H1 (cell line): Measurements from ENCODE around the gene PITPNM1. TPM values are rescaled to one million over a fixed set of nuclear protein-coding genes. Genes with fewer than 3 reads are reported as not detected.

ENCODE experiments used
- CTCF ChIA-PET: fragments of 300-600 bp; sonication (Branson Sonifier 250); formaldehyde crosslinking; loops from one replicate; lab custom pipeline; 2021; ENCODE audit not compliant: partially characterized antibody; lab: Charles Lee
- POLR2A ChIA-PET: fragments of 300-600 bp; sonication (Branson Sonifier 250); formaldehyde crosslinking; loops from one replicate; lab custom pipeline; 2021; ENCODE audit warnings: inconsistent platforms; ENCODE audit not compliant: partially characterized antibody; lab: Charles Lee
- DNase-seq, 2 experiments: peaks; one replicate each; pipeline versions ENCODE4 v3.0.0 to v3.0.0-alpha.2; 2010 to 2022; ENCODE audit warnings: low spot score in 2 of 2, low read depth in 1 of 2, mixed read lengths in 1 of 2
- FAIRE-seq: peaks from 2 replicates; lab custom pipeline; 2011; peaks lifted over from hg19 to GRCh38; lab: Jason Lieb, UNC
- H2AFZ ChIP-seq: 2 replicates; pipeline ENCODE4 v1.8.1; 2012; ENCODE audit warnings: low read length, inconsistent platforms
- H2AK5ac ChIP-seq: 2 replicates; pipeline ENCODE4 v1.6.1; 2013; ENCODE audit warnings: low read depth, low read length
- H2BK120ac ChIP-seq: replicated peaks from 2 replicates; pipeline ENCODE3; 2013; ENCODE audit warnings: low read depth, low read length, inconsistent platforms
- H2BK12ac ChIP-seq: 2 replicates; pipeline ENCODE4 v1.6.1; 2013; ENCODE audit warnings: low read depth, low read length
- H2BK15ac ChIP-seq: 2 replicates; pipeline ENCODE4 v1.6.1; 2013; ENCODE audit warnings: low read length
- H2BK20ac ChIP-seq: 2 replicates; pipeline ENCODE4 v1.6.1; 2013; ENCODE audit warnings: low read length
- H2BK5ac ChIP-seq: 2 replicates; pipeline ENCODE4 v1.6.1; 2013; ENCODE audit warnings: low read depth, low read length
- H3K14ac ChIP-seq: 2 replicates; pipeline ENCODE4 v1.6.1; 2013; ENCODE audit warnings: inconsistent platforms; ENCODE audit not compliant: insufficient read length
- H3K18ac ChIP-seq: 2 replicates; pipeline ENCODE4 v1.6.1; 2013; ENCODE audit warnings: low read length; ENCODE audit errors: extremely low read depth
- H3K23ac ChIP-seq: 2 replicates; pipeline ENCODE4 v1.6.1; 2013; ENCODE audit warnings: inconsistent platforms; ENCODE audit not compliant: insufficient read length
- H3K23me2 ChIP-seq: 2 replicates; pipeline ENCODE4 v1.6.1; 2013; ENCODE audit warnings: low read depth, low read length
- H3K27ac ChIP-seq: 2 replicates; pipeline ENCODE4 v1.6.1; 2011; ENCODE audit warnings: low read depth, low read length, inconsistent platforms
- H3K27me3 ChIP-seq, 4 experiments: replicated peaks in 1 of 4; 1 replicate in 1 of 4; 2 replicates in 3 of 4; pipeline versions ENCODE4 v1.6.1 to v1.8.1; 2011 to 2013; ENCODE audit warnings: low read length in 3 of 4, mild to moderate bottlenecking in 3 of 4, inconsistent platforms in 2 of 4, mixed read lengths in 2 of 4, moderate library complexity in 1 of 4; ENCODE audit not compliant: control insufficient read depth in 3 of 4, insufficient read depth in 3 of 4; ENCODE audit errors: extremely low read depth in 1 of 4
- H3K36me3 ChIP-seq, 4 experiments: 2 replicates each; pipeline versions ENCODE4 v1.6.1 to v1.8.1; 2011 to 2013; ENCODE audit warnings: mild to moderate bottlenecking in 4 of 4, low read length in 3 of 4, moderate library complexity in 2 of 4, control low read depth in 1 of 4, inconsistent platforms in 1 of 4; ENCODE audit not compliant: insufficient read depth in 4 of 4, control insufficient read depth in 2 of 4
- H3K4ac ChIP-seq: replicated peaks from 2 replicates; pipeline ENCODE3; 2013; ENCODE audit warnings: low read length, low read depth, mixed read lengths, inconsistent platforms; ENCODE audit not compliant: insufficient read length
- H3K4me1 ChIP-seq, 4 experiments: replicated peaks in 1 of 4; 1 replicate in 1 of 4; 2 replicates in 3 of 4; pipeline versions ENCODE4 v1.6.1 to v1.8.1; 2011 to 2013; ENCODE audit warnings: low read length in 3 of 4, inconsistent platforms in 2 of 4, mixed read lengths in 1 of 4; ENCODE audit not compliant: insufficient read depth in 4 of 4, control insufficient read depth in 3 of 4
- H3K4me2 ChIP-seq, 2 experiments: 2 replicates each; pipeline versions ENCODE4 v1.6.1 to v1.8.1; 2011 to 2013; ENCODE audit warnings: low read depth in 2 of 2, low read length in 2 of 2, control low read depth in 1 of 2, inconsistent platforms in 1 of 2, mild to moderate bottlenecking in 1 of 2; ENCODE audit not compliant: insufficient read depth in 1 of 2
- H3K4me3 ChIP-seq, 4 experiments: fragments of 200-600, 300-600 bp in 1 of 4; sonication (generic), shearing (Covaris generic), sonication (Bioruptor Twin) in 1 of 4; 2 replicates each; pipeline versions ENCODE4 v1.5.1 to v1.8.1; 2011 to 2016; ENCODE audit warnings: low read length in 4 of 4, low read depth in 3 of 4, control low read depth in 2 of 4, inconsistent platforms in 2 of 4, mild to moderate bottlenecking in 2 of 4, mixed read lengths in 1 of 4, moderate library complexity in 1 of 4; ENCODE audit not compliant: insufficient read depth in 2 of 4; ENCODE audit errors: extremely low read depth in 1 of 4
- H3K56ac ChIP-seq: replicated peaks from 2 replicates; pipeline ENCODE3; 2013; ENCODE audit warnings: low read depth, mild to moderate bottlenecking, mixed read lengths, low read length, inconsistent platforms; ENCODE audit not compliant: insufficient read length
- H3K79me1 ChIP-seq: 2 replicates; pipeline ENCODE4 v1.6.1; 2013; ENCODE audit warnings: low read depth, low read length, control low read depth
- H3K79me2 ChIP-seq, 2 experiments: 2 replicates each; pipeline versions ENCODE4 v1.6.1 to v1.8.1; 2012 to 2013; ENCODE audit warnings: low read length in 2 of 2, mild to moderate bottlenecking in 2 of 2, inconsistent platforms in 1 of 2; ENCODE audit not compliant: insufficient read depth in 2 of 2, control insufficient read depth in 1 of 2
- H3K9ac ChIP-seq, 4 experiments: replicated peaks in 1 of 4; 1 replicate in 1 of 4; 2 replicates in 3 of 4; pipeline versions ENCODE4 v1.6.1 to v1.8.1; 2011 to 2013; ENCODE audit warnings: low read depth in 3 of 4, low read length in 3 of 4, control low read depth in 2 of 4, mild to moderate bottlenecking in 2 of 4, moderate library complexity in 2 of 4, inconsistent platforms in 1 of 4; ENCODE audit errors: extremely low read depth in 1 of 4
- H3K9me3 ChIP-seq, 2 experiments: 2 replicates each; pipeline versions ENCODE4 v1.6.1 to v1.8.1; 2012 to 2013; ENCODE audit warnings: mild to moderate bottlenecking in 2 of 2, moderate library complexity in 2 of 2, control low read depth in 1 of 2, inconsistent platforms in 1 of 2, low read depth in 1 of 2, low read length in 1 of 2, mixed read lengths in 1 of 2; ENCODE audit not compliant: insufficient read depth in 2 of 2
- H4K20me1 ChIP-seq, 2 experiments: replicated peaks in 1 of 2; 2 replicates each; pipeline versions ENCODE3 to v1.8.1; 2011 to 2013; ENCODE audit warnings: inconsistent platforms in 2 of 2, low read length in 2 of 2, mild to moderate bottlenecking in 1 of 2; ENCODE audit not compliant: insufficient read depth in 2 of 2, control insufficient read depth in 1 of 2
- H4K5ac ChIP-seq: 2 replicates; pipeline ENCODE4 v1.6.1; 2013; ENCODE audit warnings: low read length, low read depth, mixed read lengths, inconsistent platforms; ENCODE audit not compliant: insufficient read length
- H4K8ac ChIP-seq: 2 replicates; pipeline ENCODE4 v1.8.0; 2013; ENCODE audit warnings: mild to moderate bottlenecking, moderate library complexity, low read length, inconsistent platforms; ENCODE audit not compliant: insufficient read depth; ENCODE audit errors: extremely low read depth
- H4K91ac ChIP-seq: replicated peaks from 2 replicates; pipeline ENCODE3; 2013; ENCODE audit warnings: low read length, mixed read lengths, inconsistent platforms; ENCODE audit not compliant: insufficient read length
- BRCA1 ChIP-seq: IDR thresholded peaks from 2 replicates; pipeline ENCODE4 v1.6.1; 2012; ENCODE audit warnings: low read depth, low read length, improper control_type of control experiment
- CEBPB ChIP-seq: IDR thresholded peaks from 2 replicates; pipeline ENCODE4 v1.6.1; 2012; ENCODE audit warnings: low read depth, low read length
- CHD2 ChIP-seq: IDR thresholded peaks from 2 replicates; pipeline ENCODE4 v1.6.1; 2012; ENCODE audit warnings: low read length, improper control_type of control experiment
- KDM4A ChIP-seq: IDR thresholded peaks from one replicate; pipeline ENCODE4 v1.7.1; 2012; ENCODE audit warnings: low read depth, mild to moderate bottlenecking, moderate library complexity, low read length, inconsistent platforms; ENCODE audit not compliant: severe bottlenecking
- MAFK ChIP-seq: IDR thresholded peaks from 2 replicates; pipeline ENCODE4 v1.6.1; 2012; ENCODE audit warnings: low read depth, mild to moderate bottlenecking, improper control_type of control experiment, low read length
- POLR2A ChIP-seq, 2 experiments: IDR thresholded peaks; 1 replicate in 1 of 2; 2 replicates in 1 of 2; pipeline ENCODE4 v1.6.1; 2011; ENCODE audit warnings: low read depth in 2 of 2, low read length in 2 of 2, mild to moderate bottlenecking in 2 of 2; ENCODE audit errors: control extremely low read depth in 1 of 2
- SIN3A ChIP-seq, 2 experiments: IDR thresholded peaks in 1 of 2; conservative IDR thresholded peaks in 1 of 2; 2 replicates each; pipeline ENCODE4 v1.6.1; 2011 to 2012; ENCODE audit warnings: low read length in 2 of 2, improper control_type of control experiment in 1 of 2, low read depth in 1 of 2, mild to moderate bottlenecking in 1 of 2
- SP1 ChIP-seq: IDR thresholded peaks from 2 replicates; pipeline ENCODE4 v1.6.1; 2011; ENCODE audit warnings: low read depth, low read length
- WGBS, 2 experiments: shearing (Covaris generic) in 1 of 2; methylation state at CpG; one replicate each; pipeline versions ENCODE4 v1.1.6 to v1.1.7; 2013 to 2015; ENCODE audit warnings: low lambda C conversion rate in 2 of 2, mixed read lengths in 2 of 2, inconsistent platforms in 1 of 2, low coverage in 1 of 2, missing lambda C conversion rate in 1 of 2; ENCODE audit not compliant: insufficient replicate concordance in 2 of 2, insufficient coverage in 1 of 2, insufficient read length in 1 of 2; ENCODE audit errors: extremely low coverage in 1 of 2, missing lambda C conversion rate in 1 of 2; 5-methylcytosine and 5-hydroxymethylcytosine counted together
- polyA plus RNA-seq, 7 experiments: library from polyadenylated mRNA; depleted of rRNA in 3 of 7; stranded (reverse) in 5 of 7; unstranded in 2 of 7; fragments of >200 nt in 5 of 7; fragments of 200-250 nt in 2 of 7; gene quantifications; 1 replicate in 5 of 7; 2 replicates in 1 of 7; 4 replicates in 1 of 7; pipeline versions ENCODE4 v1.2.1 to v1.2.3, GENCODE V29; 2011 to 2013; ENCODE audit warnings: missing spikeins in 2 of 7, mixed read lengths in 2 of 7
- total RNA-seq: library from RNA; stranded (reverse); fragmentation: NEBNext Ultra II Directional; extraction: Animal tissue kit (Norgen Biotek cat#: 25700); gene quantifications from 2 replicates; pipeline ENCODE4 v1.2.1, GENCODE V29; 2021

Gene PITPNM1
- total and polyA plus RNA-seq, 2 of the 8 experiments (the other 6 are each of a cell fraction or from before 2014, with no cell fraction given) = 27.2 to 52.7 TPM

GRCh38 chr11:67514116-67514515 is 9.0 kb upstream of the PITPNM1 start:
- Histone ChIP-seq H3K36me3 (no peaks in the 10 kb centered on the region), H3K27ac (no peak overlapping the region), H3K23me2 (peaks cover under 1% of the 10 kb centered on the region; the same call in 1 of the 2 replicates), H3K23ac (no peak overlapping the region), H3K4me3 (no peak overlapping the region), H4K8ac (no peak overlapping the region), H2BK15ac (no peak overlapping the region), H3K18ac (no peak overlapping the region), H3K27me3 (peaks cover 0 to 8% (median 2%) of the 10 kb centered on the region in 4 experiments; a peak in 2 of 7 replicates), H2BK12ac (no peak overlapping the region), H2AK5ac (no peak overlapping the region), H4K20me1 (no peaks in the 10 kb centered on the region), H2AFZ (no peak overlapping the region), H3K4me1 (0 out of 7 replicates have a peak, but pooled peaks cover 0 to under 1% (median 0%) of the 10 kb centered on the region in 4 experiments), H3K9me3 (no peaks in the 10 kb centered on the region), H3K4ac (no peak overlapping the region), H2BK120ac (no peak overlapping the region), H2BK5ac (no peak overlapping the region), H3K79me1 (no peaks in the 10 kb centered on the region), H4K5ac (no peak overlapping the region), H2BK20ac (no peak overlapping the region), H3K79me2 (no peaks in the 10 kb centered on the region), H3K14ac (no peak overlapping the region), H3K56ac (no peak overlapping the region), H4K91ac (no peak overlapping the region), H3K9ac (no peak overlapping the region; a peak in 2 of 7 replicates), H3K4me2 (no peak overlapping the region)
- no peak for DNase-seq
- TF ChIP-seq CHD2 (no peak), SIN3A (conservative IDR thresholded peaks at IDR 0.05 in 1 of 2, IDR thresholded peaks at IDR 0.05 in 1 of 2; ENCODE audit: low read depth in 1 of 2, low read length in 2 of 2) (no peak), SP1 (no peak), MAFK (no peak), BRCA1 (no peak), KDM4A (no peak), POLR2A (IDR thresholded peaks at IDR 0.05; ENCODE audit: control extremely low read depth in 1 of 2, low read depth in 2 of 2, low read length in 2 of 2) (no peak), CEBPB (no peak)
- no peak for FAIRE-seq
- POLR2A ChIA-PET = no interaction called here
- CTCF ChIA-PET = no interaction called here
- 90% methylated on average over 7 of the region's 7 CpGs; no CpG with 5 or more reads in 1 of the 2 experiments for WGBS, 2 experiments
